Activated naive CD8-positive, alpha-beta T cell treated with anti-CD3 and anti-CD28 coated beads, Interleukin-2, amount 50 U/mL, for 16 hours (primary cell): ENCODE measurements around the gene AKAP13.

Experiments used
- DNase-seq: peaks from one replicate; pipeline ENCODE4 v3.0.0-alpha.2; 2020; ENCODE audit warnings: low read depth, low spot score

AKAP13 gene

DNA sequence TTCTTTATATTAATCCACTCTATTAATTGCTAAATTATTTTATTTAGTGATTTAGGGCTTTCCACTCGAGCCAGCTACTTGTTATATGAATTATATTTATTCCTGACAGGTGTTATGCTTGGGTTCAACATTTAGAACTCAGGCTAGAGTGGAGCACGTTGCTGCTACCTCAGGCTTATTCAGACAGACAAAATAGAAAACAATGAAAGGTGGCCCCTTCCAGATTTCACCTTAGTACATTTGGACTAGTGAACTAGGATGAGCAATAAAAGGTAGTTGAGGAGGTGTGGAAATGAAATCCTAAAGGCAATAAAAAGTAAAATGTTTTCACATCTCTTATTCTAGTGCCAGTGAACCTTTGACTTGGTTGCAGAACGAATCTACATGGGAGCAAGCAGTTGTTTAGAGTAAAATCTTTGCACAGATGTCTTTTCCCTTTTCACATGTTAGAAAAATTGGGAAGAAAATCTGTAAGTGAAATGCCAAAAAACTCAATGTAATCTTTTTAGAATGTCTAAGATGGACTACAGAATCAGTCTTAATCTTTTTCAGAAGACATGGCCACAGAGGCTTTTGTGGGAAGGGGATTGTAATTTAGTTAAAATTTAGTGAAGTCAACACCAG is 63.8 kb downstream of the AKAP13 start:
- no peak for DNase-seq

DNA sequence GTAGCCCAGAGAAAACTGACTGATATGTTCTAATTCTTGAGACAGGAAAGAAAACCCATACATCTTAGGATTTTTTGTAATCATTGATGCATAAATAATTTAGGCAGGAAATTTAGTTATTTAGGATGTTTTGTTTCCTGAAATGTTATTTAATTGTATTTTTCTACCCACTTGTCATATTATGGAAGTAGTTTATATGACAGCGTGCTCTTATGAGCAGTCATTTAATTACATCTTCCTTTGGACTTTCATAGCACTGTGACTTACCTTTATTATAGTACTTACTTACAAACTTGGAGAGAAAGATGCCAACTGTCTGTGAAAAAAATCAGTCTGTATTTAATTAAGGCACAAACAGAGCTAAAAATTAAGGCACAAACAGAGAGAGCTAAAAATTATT is 65.0 kb downstream of the AKAP13 start:
- DNase-seq, result no peak

DNA sequence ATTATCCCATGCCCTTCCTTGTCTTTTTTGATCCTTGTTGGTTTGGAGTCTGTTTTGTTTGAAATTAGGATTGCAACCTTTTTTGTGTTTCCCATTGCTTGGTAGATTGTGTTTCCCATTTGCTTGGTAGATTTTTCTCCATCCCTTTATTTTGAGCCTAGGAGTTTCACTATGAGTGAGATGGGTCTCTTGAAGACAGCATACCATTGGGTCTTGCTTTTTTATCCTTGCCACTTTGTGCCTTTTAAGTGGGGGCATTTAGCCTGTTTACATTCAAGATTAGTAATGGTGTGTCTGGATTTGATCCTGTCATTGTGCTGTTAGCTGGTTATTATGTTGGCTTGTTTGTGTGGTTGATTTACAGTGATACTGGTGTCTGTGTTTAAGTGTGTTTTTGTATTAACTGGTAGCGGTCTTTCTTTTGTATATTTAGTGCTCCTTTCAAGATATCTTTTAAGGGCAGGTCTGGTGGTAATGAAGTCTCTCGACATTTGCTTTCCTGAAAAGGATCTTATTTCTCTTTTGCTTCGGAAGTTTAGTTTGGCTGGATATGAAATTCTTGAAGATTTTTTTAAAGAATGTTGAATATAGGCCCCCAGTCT is 70.8 kb downstream of the AKAP13 start:
- DNase-seq, result no peak

DNA sequence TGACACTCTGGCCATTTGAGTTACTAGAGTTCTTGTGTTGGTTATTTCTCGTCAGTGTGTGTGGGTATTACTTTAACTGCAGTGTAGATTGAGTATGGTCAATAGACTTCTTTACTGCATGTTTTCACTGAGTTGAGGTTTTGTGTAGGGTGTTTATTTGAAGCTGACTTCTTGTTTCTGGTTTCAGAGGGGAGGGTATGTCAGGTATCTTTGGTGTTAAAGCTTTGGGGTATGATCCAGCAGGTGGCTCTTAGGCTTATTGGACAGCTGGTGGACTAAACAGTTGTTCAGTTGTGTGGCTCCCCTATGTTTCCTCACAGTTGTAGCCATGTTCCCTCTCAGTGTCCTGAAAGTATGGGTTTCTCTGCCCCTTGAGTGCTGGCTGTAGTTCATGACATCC is 72.0 kb downstream of the AKAP13 start:
- DNase-seq, result no peak

DNA sequence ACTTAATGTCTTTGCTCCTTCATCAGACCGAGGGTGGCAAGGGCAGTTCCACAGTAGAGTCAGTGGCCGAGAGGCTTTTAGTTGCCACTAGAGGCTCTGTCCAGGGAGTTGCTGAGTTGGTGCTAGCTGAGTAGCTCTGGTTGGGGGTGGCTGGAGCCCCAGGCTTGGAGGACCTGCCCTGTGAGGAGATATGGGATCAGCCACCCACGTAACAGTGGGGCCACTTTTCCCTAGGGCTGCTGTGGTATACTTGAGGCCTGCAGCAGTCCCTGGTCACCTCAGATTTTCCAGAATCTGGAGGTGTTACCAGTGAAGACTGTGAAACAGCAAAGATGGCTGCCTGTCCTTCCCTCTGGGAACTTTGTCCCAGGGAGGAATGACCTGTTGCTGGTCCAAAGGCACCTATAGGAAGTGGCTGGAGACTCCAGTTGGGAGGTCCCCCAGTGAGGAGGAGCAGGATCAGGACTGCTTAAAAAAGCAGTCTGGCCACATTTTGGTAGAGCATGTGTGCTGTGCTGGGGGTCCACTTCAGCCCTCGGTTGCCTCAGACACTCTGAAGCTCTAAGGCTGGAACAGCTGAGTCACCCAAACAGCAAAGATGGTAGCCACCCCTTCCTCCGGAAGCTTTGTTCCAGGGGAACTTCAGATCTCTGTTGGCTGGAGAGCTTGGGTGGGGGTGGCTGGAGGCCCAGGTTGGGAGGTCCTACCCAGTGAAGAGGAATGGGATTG is 72.9 kb downstream of the AKAP13 start:
- no peak for DNase-seq

DNA sequence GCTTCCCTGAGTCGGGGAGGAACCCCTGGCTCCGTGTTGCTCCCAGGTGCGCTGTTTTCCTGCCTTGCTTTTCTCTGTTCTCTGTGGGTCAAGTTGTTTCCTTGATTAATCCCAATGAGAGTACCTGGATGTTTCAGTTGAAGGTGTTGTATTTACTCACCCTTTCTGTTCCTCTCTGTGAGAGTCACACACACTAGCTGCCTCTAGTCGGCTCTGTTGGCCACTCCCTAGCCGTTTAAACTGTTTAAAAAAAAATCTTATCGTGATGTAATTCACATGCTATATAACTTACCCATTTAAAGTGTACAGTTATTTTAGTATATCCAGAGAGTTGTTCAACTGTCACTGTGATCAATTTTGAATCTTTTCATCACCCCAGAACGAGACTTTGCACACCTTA is 74.0 kb downstream of the AKAP13 start:
- no peak for DNase-seq

DNA sequence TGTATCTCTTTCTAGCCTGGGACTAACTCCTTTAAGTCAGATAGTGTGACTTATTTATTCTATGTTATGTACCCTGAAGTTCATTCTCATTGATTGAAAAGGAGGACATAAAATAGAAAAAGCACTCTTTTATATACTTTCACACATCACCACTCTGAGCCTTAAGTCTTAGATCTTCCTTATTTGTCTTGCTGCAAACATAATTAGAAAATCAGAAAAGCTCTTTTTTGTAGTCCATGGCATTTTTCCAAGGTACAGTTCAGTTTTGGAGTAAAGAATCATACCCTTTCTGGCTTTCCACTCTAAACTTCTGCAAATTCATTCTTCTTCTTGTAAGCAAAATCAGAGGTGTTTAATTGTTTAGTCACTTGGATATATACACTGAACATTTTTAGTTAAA is 75.5 kb downstream of the AKAP13 start:
- DNase-seq, result no peak

DNA sequence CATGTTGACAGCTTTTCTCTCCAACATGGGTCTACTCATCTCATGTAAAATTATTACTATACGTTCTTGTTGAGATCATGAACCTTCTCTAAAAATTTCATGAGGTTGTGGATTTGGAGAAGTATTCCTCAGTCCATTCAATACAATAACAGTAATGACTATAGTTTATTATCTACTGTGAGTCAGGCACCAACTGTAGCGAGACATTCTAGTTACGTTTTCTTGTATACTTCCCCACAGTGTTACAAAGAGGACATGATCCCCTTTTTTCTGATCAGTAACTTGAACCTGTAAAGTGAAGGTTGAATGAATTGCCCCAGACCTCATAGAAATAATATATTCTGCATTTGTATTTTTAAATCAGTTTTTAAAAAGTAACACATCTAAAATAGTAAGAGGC is 76.4 kb downstream of the AKAP13 start:
- no peak for DNase-seq

DNA sequence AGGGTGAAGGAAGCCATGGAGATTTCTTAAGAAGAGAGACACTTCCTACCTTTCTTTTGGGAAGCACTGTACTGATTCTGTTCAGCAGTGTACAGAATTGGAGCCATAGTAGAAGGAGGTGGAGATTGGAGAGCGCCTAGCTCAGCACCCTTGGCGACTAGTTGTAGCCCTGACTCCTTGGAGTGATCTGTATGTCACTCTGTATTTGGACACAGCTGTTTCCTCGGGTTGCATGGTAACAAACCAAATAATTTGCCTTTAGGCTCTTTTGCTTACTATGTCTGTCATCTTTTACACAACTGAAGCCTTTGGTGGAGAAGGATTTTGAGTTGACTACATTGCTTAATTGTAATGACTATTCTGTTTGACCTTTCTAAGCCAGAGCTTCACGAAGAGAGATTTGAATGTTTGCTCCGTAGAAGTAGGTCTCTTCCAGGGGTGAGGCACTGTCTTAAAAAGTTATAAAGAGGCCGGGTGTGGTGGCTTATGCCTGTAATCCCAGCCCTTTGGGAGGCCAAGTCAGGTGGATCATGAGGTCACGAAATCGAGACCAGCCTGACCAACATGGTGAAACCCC is 77.1 kb downstream of the AKAP13 start:
- no peak for DNase-seq

DNA sequence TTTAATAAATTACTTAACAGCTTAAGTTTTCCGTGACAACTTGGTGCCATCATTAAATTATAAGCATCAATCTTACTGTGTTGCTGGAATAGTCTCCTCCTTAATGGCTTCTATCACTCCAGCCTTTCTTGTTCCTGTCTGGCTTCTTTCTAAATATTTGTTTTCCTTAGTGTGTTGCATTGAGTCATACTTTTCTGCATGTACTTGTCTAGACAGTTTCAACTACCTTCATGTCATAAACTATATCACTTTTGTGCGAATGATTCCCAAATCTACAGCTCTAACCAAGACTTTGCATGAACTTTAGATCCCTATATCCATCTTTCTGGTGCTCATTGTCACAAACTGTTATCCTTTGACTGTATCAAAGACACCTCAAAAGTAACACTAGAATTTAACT is 78.4 kb downstream of the AKAP13 start:
- no peak for DNase-seq

DNA sequence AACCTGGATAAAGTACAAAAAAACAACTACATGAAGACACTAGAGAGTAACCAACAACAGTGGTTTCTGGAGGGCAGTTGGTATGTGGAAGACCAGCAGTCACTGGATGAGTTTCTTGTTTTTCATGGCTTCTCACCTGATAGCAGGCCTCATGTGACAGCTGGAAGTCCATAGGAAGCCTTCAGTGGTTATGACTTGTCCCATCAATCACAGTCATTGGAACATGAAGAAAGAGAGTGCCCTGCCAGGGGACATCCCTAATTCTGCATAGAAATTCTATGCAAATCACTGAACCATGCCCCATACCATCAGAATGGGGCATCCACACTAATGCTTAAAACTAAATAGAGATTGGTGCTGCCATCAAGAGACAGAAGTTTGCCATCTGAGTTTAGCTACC is 81.6 kb downstream of the AKAP13 start:
- DNase-seq, result no peak

DNA sequence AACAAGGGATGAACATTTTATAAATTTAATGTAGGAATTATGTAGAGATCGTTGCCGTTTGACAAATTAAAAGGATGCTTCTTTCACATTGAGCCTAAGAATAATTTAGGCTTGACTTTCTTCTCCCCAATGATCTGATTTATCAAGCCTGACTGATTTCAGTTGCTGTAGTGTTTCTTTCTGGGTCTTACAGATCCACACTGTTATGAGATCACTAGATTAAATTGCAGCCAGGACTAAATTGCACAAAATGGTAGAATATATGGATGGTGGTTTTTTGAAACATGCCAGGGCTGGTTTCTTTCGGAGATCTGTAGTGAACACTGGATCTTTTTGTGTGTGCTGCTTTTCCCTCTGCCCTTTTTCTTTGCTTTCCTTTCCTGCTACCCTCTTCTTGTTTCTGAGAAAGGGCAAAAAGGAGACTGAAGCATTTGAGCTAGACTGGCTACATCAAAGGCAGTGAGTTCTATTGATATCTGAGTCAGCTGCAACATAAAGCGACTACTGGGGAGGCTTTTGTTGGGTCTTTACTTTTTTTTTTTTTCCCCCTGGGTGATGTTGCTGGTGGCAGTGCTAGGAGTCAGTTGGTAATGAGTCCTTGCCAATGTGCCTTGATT is 83.0 kb downstream of the AKAP13 start:
- no peak for DNase-seq

DNA sequence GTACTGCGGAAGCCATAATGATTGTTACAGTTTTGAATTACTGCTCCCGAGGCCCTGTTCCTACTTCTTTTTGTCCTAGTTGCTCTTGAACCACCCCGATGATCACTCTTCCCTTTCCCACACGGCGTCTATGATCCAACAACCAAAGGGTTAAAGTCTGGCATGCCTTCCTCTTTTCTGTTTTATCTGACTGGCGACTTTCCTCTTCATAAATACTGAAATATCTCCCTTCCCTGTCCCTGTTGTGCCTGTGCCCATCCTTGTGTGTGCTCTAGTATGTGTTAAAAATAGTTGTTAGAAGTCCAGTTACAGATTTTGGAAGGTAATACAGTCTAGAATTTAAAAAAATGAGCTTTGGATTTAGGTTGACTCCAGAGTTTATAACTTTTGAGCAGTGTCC is 83.6 kb downstream of the AKAP13 start:
- no peak for DNase-seq

DNA sequence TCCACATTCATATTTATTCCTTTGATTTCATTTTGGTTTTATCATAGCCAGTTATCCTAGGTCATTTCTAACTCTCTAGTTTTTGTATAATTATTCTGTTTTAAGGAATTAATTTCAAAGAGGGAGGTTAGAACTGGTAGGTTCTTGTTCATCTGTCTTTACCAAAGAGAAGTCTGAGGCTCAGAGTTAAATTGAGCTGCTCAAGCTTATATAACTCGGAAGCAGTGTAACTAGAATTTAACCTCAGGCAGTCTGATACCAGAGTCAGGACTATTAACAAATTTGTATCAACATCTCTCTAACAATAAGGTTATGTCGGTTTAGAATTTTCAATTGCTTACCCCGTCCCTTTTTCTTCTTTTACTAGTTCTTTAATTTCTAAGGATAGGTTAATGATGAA is 84.1 kb downstream of the AKAP13 start:
- DNase-seq, result no peak

DNA sequence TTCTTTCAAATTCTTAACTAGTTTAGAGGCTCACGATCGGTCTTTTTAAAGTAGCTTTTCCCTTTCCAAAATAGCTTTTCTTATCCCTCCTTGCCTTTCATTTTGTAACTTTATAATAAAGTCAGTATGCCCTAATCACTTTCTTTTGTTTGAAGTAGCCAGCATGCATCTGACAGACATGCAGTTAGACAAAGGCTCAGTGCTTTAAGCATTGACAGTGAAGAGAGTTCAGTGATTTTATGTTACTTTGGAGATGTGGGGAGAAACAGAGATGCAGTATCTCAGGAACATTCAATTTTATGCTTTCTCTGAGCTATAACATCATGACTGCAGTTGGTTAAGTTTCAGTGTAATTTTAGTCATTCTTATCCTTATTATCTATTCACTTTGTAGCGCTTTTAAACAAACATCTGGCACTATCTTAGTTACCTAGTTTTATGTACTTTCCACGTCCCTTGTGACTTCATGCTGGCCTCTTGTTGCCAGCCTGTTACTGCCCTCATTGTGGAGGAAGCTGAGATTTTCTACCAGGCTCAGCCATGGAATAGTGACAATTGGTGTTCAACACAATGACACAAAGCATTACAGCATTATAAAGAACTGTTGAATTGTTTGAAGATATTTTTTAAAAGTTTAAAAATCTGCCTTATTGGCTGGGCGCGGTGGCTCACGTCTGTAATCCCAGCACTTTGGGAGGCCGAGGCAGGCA is 90.3 kb downstream of the AKAP13 start:
- no peak for DNase-seq

DNA sequence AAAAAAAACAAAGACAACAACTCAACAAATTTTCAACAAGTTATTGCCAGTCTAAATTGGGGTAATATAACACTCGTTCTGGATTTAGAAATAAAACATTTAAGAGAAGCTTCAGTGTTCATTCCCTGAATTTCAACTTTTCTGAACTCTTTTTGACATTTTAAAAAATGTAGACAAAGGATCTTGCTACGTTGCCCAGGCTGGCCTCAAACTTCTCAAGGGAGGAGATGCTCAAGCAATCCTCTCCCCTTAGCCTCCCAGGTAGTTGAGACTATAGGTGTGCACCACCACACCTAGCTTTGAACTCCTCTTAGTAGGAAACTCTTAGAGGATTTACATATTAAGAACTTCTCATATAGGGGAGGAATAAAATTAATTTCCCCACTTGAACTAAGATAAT is 91.9 kb downstream of the AKAP13 start:
- DNase-seq, result no peak

DNA sequence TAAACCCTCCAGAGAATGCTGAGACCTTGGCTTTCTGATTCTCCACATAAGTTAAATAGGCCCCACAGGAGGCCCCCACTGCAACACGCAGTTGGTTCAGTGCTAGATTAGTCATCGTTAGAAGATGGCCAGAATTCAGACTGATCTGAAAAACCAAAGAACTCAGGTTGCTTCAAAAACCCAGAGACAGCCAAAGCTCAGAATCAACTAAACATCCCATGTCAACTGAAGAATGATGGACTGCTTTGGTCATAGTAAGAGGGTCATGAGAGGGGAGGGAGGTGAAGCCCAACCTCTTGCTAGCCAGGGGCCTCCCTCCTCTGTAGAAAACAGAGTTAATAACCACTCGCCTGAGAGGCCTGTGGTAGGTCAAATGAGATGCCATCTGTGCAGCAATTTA is 93.1 kb downstream of the AKAP13 start:
- no peak for DNase-seq

DNA sequence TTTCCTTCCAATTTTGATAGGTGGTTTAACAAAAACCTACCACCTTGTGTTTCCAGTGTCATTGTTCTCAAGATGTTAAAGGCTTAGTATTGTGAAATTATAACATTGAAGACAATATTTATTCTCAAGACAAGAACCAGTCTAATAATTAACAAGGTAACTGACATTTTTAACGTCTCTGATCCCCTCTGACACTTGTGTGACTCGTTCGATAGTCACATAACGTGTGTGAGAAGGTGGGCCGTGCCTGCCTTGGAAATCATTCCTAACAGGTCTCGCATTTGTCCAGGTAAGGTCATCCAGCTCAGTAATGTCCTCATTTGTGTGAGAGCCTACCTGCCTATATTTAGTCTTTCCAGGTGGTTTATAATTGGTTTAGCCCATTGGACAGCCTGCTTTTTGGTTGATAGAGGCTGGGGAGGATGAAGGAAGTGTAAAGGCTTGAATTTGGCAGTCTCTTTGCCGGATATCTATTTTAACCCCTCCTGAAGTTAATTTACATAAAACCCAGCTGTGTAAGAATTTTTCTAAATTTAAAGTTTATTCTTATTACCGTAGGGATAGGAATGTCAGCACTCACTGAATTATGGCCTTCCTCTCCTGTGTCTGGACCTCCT is 94.4 kb downstream of the AKAP13 start:
- DNase-seq, result no peak

DNA sequence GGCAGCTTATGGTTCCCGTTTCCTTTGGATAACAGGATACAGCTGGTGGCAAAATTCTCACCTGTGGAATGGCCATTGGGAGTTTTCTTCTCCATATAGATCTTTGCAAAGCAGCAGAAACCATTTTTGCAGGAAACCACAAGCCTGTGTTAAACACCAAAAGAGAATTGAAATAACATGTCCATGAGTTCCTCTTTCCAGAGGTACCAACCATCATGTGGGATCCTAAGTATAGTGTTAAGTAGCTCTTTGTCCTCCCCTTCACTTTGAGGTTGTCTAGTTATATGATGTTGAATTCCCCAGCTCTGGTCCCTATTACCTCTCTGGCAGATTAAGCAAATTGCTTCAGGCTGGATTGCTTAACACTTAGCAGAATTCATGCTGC is 94.9 kb downstream of the AKAP13 start:
- no peak for DNase-seq

DNA sequence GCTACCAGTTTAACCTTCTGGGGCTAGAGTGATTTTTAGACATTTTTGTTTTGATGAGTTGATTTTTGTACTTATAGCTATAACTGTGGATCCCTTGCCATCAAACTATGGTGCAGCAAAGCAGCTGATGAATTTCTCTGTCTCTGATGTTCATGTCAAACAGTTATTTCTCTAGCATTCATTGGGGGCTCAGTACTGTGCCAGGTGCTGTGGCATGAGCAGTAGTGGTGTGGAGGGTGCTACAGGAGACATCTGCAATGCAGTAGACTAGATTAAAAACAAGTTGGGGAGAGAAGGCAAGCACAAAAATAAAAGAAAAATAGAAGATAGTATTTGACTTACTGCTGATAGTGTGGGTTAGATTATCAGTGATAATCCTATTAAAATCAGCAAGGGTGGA is 95.3 kb downstream of the AKAP13 start:
- DNase-seq, result no peak

DNA sequence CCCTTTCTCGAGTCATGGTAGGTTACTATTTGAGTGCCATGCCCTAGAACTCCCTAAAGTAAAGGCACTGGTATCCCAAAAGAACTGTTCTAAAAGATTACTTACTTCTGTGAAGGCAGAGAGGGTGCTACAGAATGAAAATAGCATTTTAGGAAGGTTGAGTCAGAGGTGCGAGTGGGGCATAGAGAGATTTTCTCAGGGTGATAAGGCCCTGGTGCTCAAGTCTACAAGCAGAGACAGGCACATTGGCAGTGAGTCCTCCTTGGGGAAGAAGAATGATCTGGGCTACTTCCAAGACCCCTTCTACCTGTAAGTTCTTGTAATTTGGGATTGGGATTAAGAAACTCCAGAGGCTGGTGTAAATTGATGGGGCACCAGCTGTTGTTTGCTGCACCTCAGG is 96.7 kb downstream of the AKAP13 start:
- DNase-seq, result no peak

DNA sequence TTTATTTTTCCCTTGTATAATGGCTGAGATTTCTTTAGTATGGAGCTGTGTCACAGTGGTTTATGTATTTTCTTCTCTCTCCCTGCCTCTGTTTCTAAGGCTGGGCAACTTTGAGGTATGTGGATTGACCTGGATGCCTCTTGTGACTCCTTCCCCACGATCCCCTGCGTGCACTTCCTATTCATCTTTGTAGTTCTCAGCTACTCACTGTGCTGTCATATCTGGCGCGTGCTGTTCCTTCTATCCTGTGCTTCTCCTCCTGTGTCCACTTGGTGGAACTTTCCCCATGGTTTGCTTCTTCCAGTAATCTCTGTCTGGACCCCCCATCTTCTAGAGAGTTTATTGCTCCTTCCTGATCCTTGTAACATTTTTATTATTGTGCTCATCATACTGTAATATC is 97.3 kb downstream of the AKAP13 start:
- no peak for DNase-seq
